GM12878 (cell line): ENCODE measurements around the gene DLAT. TPM values are rescaled to one million over a fixed set of nuclear protein-coding genes. Genes with fewer than 3 reads are reported as not detected.

Experiments used
- ATF2 ChIP-seq: IDR thresholded peaks from 2 replicates; pipeline ENCODE4 v1.6.1; 2012; ENCODE audit warnings: low read length, inconsistent platforms
- EED ChIP-seq: sonication (generic); IDR thresholded peaks from 2 replicates; pipeline ENCODE4 v1.6.1; 2016; ENCODE audit warnings: antibody characterized with exemption, low read depth
- ESRRA ChIP-seq: IDR thresholded peaks from 2 replicates; pipeline ENCODE4 v1.6.1; 2012; ENCODE audit warnings: mild to moderate bottlenecking, low read length, improper control_type of control experiment
- FOXK2 ChIP-seq: fragments of 450-650 bp; IDR thresholded peaks from 2 replicates; pipeline ENCODE4 v1.6.1; 2017; ENCODE audit warnings: mild to moderate bottlenecking, moderate library complexity
- GABPA ChIP-seq: IDR thresholded peaks from 2 replicates; pipeline ENCODE4 v1.6.1; 2014; ENCODE audit warnings: antibody characterized with exemption, low read depth, mild to moderate bottlenecking, inconsistent platforms
- JUND ChIP-seq: IDR thresholded peaks from 2 replicates; pipeline ENCODE4 v1.6.1; 2012; ENCODE audit warnings: low read depth, mild to moderate bottlenecking, low read length, improper control_type of control experiment, moderate library complexity
- MAX ChIP-seq: IDR thresholded peaks from 2 replicates; pipeline ENCODE4 v1.6.1; 2012; ENCODE audit warnings: low read depth, low read length, improper control_type of control experiment
- MYB ChIP-seq: fragments of 150-350 bp; IDR thresholded peaks from 2 replicates; pipeline ENCODE4 v1.6.1; 2014; ENCODE audit warnings: mild to moderate bottlenecking, low read depth, low read length, borderline replicate concordance
- NKRF ChIP-seq: fragments of 450-650 bp; conservative IDR thresholded peaks from 2 replicates; pipeline ENCODE4 v1.6.1; 2017; ENCODE audit warnings: mild to moderate bottlenecking, moderate library complexity
- PBX3 ChIP-seq: IDR thresholded peaks from 2 replicates; pipeline ENCODE4 v1.6.1; 2011; ENCODE audit warnings: mild to moderate bottlenecking, low read depth, low read length, moderate library complexity; ENCODE audit not compliant: insufficient replicate concordance
- POLR2AphosphoS5 ChIP-seq: IDR thresholded peaks from 2 replicates; pipeline ENCODE4 v1.6.1; 2011; ENCODE audit warnings: mild to moderate bottlenecking, low read length, inconsistent platforms
- RELB ChIP-seq: fragments of 450-650 bp; IDR thresholded peaks from 2 replicates; pipeline ENCODE4 v1.6.1; 2017; ENCODE audit warnings: low read depth, mild to moderate bottlenecking, moderate library complexity
- REST ChIP-seq: IDR thresholded peaks from 2 replicates; pipeline ENCODE4 v1.6.1; 2012; ENCODE audit warnings: mild to moderate bottlenecking, low read depth, low read length
- RUNX3 ChIP-seq: IDR thresholded peaks from 2 replicates; pipeline ENCODE4 v1.6.1; 2012; ENCODE audit warnings: low read length, inconsistent platforms
- TAF1 ChIP-seq: IDR thresholded peaks from 2 replicates; pipeline ENCODE4 v1.6.1; 2011; ENCODE audit warnings: mild to moderate bottlenecking, low read depth, low read length, borderline replicate concordance
- YBX1 ChIP-seq: fragments of 450-650 bp; IDR thresholded peaks from 2 replicates; pipeline ENCODE4 v1.6.1; 2016; ENCODE audit warnings: antibody characterized with exemption
- YY1 ChIP-seq: IDR thresholded peaks from 2 replicates; pipeline ENCODE4 v1.6.1; 2011; ENCODE audit warnings: low read depth, mild to moderate bottlenecking, low read length
- ZNF217 ChIP-seq: fragments of 450-650 bp; IDR thresholded peaks from 2 replicates; pipeline ENCODE4 v1.6.1; 2017; ENCODE audit warnings: antibody characterized with exemption, mild to moderate bottlenecking
- polyA plus RNA-seq, 11 experiments: library from polyadenylated mRNA; depleted of rRNA in 4 of 11; unstranded in 6 of 11; stranded (reverse) in 5 of 11; fragments of >200 nt; fragmentation: Nextera tagmentation in 4 of 11; fragmentation: Illumina TruSeq in 1 of 11; extraction: Ambion mirVana in 4 of 11; extraction: Trizol in 1 of 11; gene quantifications; 1 replicate in 1 of 11; 2 replicates in 10 of 11; pipeline versions ENCODE4 v1.2.1 to v1.2.3, GENCODE V29; 2011 to 2016; ENCODE audit warnings: inconsistent platforms in 2 of 11, missing spikeins in 2 of 11, low read depth in 1 of 11
- total RNA-seq, 4 experiments: library from RNA; depleted of rRNA in 3 of 4; stranded (reverse); fragments of >200 nt in 3 of 4; fragmentation: Illumina TruSeq in 1 of 4; extraction: Trizol in 1 of 4; gene quantifications; 2 replicates each; pipeline versions ENCODE4 v1.2.1 to v1.2.3, GENCODE V29; 2013 to 2021

Gene DLAT
- total and polyA plus RNA-seq, 10 of the 15 experiments (the other 5 are each of a cell fraction or from before 2014, with no cell fraction given), result 16.5 to 79.9 (median 43.8) TPM

GRCh38 chr11:112073941-112074811, 49.0 kb downstream of the DLAT start, which contains the start of the genes NKAPD1 and PIH1D2 (continued):
- TF ChIP-seq ZNF217 (0 out of 2 replicates have a peak, but pooled peaks have one; percentile 48), MAX (peak; percentile 73), RELB (peak; percentile 99), TAF1 (peak; percentile 75), NKRF (peak; percentile 86), JUND (no peak), PBX3 (no peak), MYB (peak; percentile 33; the same call in 1 of the 2 replicates), POLR2AphosphoS5 (peak; percentile 67; the same call in 1 of the 2 replicates), REST (no peak), GABPA (peak; percentile 99), YBX1 (no peak), ESRRA (no peak), RUNX3 (peak; percentile 89), EED (peak; percentile 44; the same call in 1 of the 2 replicates), ATF2 (peak; percentile 37; the same call in 1 of the 2 replicates), FOXK2 (peak; percentile 73), YY1 (peak; percentile 67; the same call in 1 of the 2 replicates)
